T-cell (primary cell): Measurements from ENCODE around the gene RANBP2. TPM values are rescaled to one million over a fixed set of nuclear protein-coding genes. Genes with fewer than 3 reads are reported as not detected.
"Not testable (repeated sequence)": the region's sequence is repeated elsewhere in the genome, so short reads cannot be mapped to it uniquely, and the experiment has no call there.

Experiments used
- ATAC-seq, 4 experiments: fragments of 200-7000 bp in 3 of 4; fragments of 150-1000 bp in 1 of 4; cut with Tn5 transposase; replicated peaks in 1 of 4; 1 replicate in 3 of 4; 2 replicates in 1 of 4; pipeline ENCODE4 v1.10.0; 2021; ENCODE audit warnings: moderate library complexity in 3 of 4, mild to moderate bottlenecking in 2 of 4, moderate number of reproducible peaks in 1 of 4
- CTCF ChIA-PET, 2 donors: fragments of 300-600 bp; sonication (Branson Sonifier 250); formaldehyde crosslinking; loops; one replicate each; lab custom pipeline; 2022; ENCODE audit warnings: antibody characterized with exemption in 2 of 2; lab: Charles Lee
- POLR2A ChIA-PET, 2 donors: fragments of 300-600 bp; sonication (Branson Sonifier 250); formaldehyde crosslinking; loops; one replicate each; lab custom pipeline; 2022; ENCODE audit warnings: antibody characterized with exemption in 2 of 2; lab: Charles Lee
- DNase-seq, 35 experiments: peaks; one replicate each; pipeline versions ENCODE4 v3.0.0 to v3.0.0-alpha.2; 2013 to 2023
- H3K27ac ChIP-seq: one replicate; pipeline ENCODE4 v1.5.1; 2013; ENCODE audit warnings: low read length
- H3K27me3 ChIP-seq, 2 experiments: replicated peaks in 1 of 2; 1 replicate in 1 of 2; 2 replicates in 1 of 2; pipeline versions ENCODE4 v1.6.1 to v1.7.0; 2013; ENCODE audit warnings: low read length in 1 of 2, mixed read lengths in 1 of 2; ENCODE audit not compliant: control insufficient read depth in 2 of 2, insufficient read depth in 2 of 2; ENCODE audit errors: extremely low read depth in 1 of 2
- H3K36me3 ChIP-seq, 2 donors: 1 replicate in 1 of 2; 2 replicates in 1 of 2; pipeline versions ENCODE4 v1.6.1 to v1.7.0; 2013; ENCODE audit warnings: low read length in 1 of 2; ENCODE audit not compliant: control insufficient read depth in 2 of 2, insufficient read depth in 1 of 2; ENCODE audit errors: extremely low read depth in 1 of 2
- H3K4me1 ChIP-seq, 2 experiments: 1 replicate in 1 of 2; 2 replicates in 1 of 2; pipeline versions ENCODE4 v1.6.1 to v1.7.0; 2013; ENCODE audit warnings: low read length in 2 of 2, mixed read lengths in 1 of 2; ENCODE audit not compliant: insufficient read depth in 2 of 2, control insufficient read depth in 1 of 2; ENCODE audit errors: extremely low read depth in 1 of 2
- H3K4me3 ChIP-seq, 2 donors: 1 replicate in 1 of 2; 2 replicates in 1 of 2; pipeline versions ENCODE4 v1.5.1 to v1.7.0; 2013; ENCODE audit warnings: mild to moderate bottlenecking in 2 of 2, low read length in 1 of 2, moderate library complexity in 1 of 2; ENCODE audit not compliant: control insufficient read depth in 1 of 2; ENCODE audit errors: extremely low read depth in 1 of 2
- H3K9me3 ChIP-seq: 2 replicates; pipeline ENCODE4 v1.7.0; 2013
- H3K27ac Mint-ChIP-seq, 2 donors: one replicate each; pipeline ENCODE4 v1.8.0; 2020 to 2021; ENCODE audit warnings: mild to moderate bottlenecking in 2 of 2, mixed read lengths in 2 of 2
- H3K27me3 Mint-ChIP-seq, 2 donors: one replicate each; pipeline ENCODE4 v1.8.0; 2021 to 2022; ENCODE audit warnings: mixed read lengths in 2 of 2
- H3K36me3 Mint-ChIP-seq: one replicate; pipeline ENCODE4 v1.8.0; 2021; ENCODE audit warnings: mixed read lengths
- H3K4me1 Mint-ChIP-seq, 3 donors: one replicate each; pipeline ENCODE4 v1.8.0; 2020 to 2022; ENCODE audit warnings: mixed read lengths in 3 of 3, mild to moderate bottlenecking in 1 of 3
- H3K4me3 Mint-ChIP-seq, 3 donors: one replicate each; pipeline ENCODE4 v1.8.0; 2020 to 2022; ENCODE audit warnings: mild to moderate bottlenecking in 3 of 3, mixed read lengths in 3 of 3, moderate library complexity in 3 of 3
- H3K9me3 Mint-ChIP-seq, 3 donors: one replicate each; pipeline ENCODE4 v1.8.0; 2020 to 2022; ENCODE audit warnings: mixed read lengths in 3 of 3
- WGBS: methylation state at CpG from one replicate; pipeline ENCODE4 v1.1.5; 2013; ENCODE audit warnings: missing lambda C conversion rate; ENCODE audit not compliant: insufficient coverage; 5-methylcytosine and 5-hydroxymethylcytosine counted together
- total RNA-seq, 35 experiments: library from RNA in 6 of 35; stranded (reverse) in 6 of 35; fragments of 120-200 nt in 1 of 35; gene quantifications; one replicate each; pipeline versions ENCODE4 v1.2.1 to v1.2.4 and lab custom pipeline; 2013 to 2026

Gene RANBP2
- total RNA-seq, 5 donors from 2014 or later (not counting 1 experiment from before 2014, with no cell fraction given), result 65.8 to 131 (median 74.6) TPM

DNA sequence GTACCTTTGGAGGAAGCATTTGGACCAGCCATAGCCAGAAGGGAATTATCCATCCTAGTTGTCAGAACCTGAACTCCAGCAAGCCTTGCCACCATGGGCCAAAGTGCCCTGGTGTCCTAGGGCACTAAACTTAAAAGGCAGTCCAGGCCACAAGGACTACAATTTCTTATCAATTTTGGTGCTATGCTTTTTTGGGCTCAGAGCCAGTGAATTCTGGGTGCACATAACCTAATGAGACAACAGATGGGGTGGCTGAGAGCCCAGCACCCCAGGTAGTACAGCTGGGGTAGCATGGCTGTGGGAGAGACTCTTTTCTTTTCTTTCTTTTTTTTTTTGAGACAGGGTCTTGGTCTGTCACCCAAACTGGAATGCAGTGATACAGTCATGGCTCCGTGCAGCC lies 14.4 kb upstream of the RANBP2 start:
- Histone ChIP-seq H3K36me3 (no peaks in the 10 kb centered on the region), H3K4me3 (no peak overlapping the region), H3K9me3 (no peaks in the 10 kb centered on the region), H3K4me1 (no peaks in the 10 kb centered on the region), H3K27ac (no peak overlapping the region), H3K27me3 (peaks cover 0 to 4% of the 10 kb centered on the region in 2 experiments)
- ChIA-PET CTCF (no interaction called here), POLR2A (no interaction called here)
- H3K4me3 Mint-ChIP-seq, result no peak overlapping the region
- WGBS, result 67% methylated on average over 1 of the region's 1 CpG
- no peaks in the 10 kb centered on the region for H3K4me1 Mint-ChIP-seq
- ATAC-seq, result no peak
- peaks cover 0 to 3% of the 10 kb centered on the region in 2 donors for H3K27me3 Mint-ChIP-seq
- DNase-seq, result no peak
- peaks cover 0 to 11% (median 11%) of the 10 kb centered on the region in 3 donors for H3K9me3 Mint-ChIP-seq
- peaks cover 6% of the 10 kb centered on the region for H3K36me3 Mint-ChIP-seq
- no peak overlapping the region for H3K27ac Mint-ChIP-seq

GRCh38 chr2:108707300-108707699 lies 12.0 kb upstream of the RANBP2 start:
- ChIA-PET POLR2A (interaction anchor here in 1 of 2 donors (0.7 kb wide), 1 partner anchor 140 kb away, joined by 9 read pairs; no protein-coding TSS in a partner anchor), CTCF (interaction anchor here in 1 of 2 donors (0.7 kb wide), 1 partner anchor 23 kb away, joined by 4 read pairs; no protein-coding TSS in a partner anchor)
- Histone ChIP-seq H3K27ac (no peak overlapping the region), H3K4me3 (no peak overlapping the region), H3K36me3 (no peaks in the 10 kb centered on the region), H3K9me3 (no peaks in the 10 kb centered on the region), H3K4me1 (no peaks in the 10 kb centered on the region), H3K27me3 (peaks cover 0 to 4% of the 10 kb centered on the region in 2 experiments)
- DNase-seq (no peak), ATAC-seq (no peak)
- Mint-ChIP-seq H3K4me3 (no peak overlapping the region), H3K4me1 (no peaks in the 10 kb centered on the region), H3K9me3 (peaks cover 0 to 11% (median 11%) of the 10 kb centered on the region in 3 donors), H3K27ac (no peak overlapping the region), H3K27me3 (peaks cover 0 to 3% of the 10 kb centered on the region in 2 donors), H3K36me3 (peaks cover 6% of the 10 kb centered on the region)

DNA sequence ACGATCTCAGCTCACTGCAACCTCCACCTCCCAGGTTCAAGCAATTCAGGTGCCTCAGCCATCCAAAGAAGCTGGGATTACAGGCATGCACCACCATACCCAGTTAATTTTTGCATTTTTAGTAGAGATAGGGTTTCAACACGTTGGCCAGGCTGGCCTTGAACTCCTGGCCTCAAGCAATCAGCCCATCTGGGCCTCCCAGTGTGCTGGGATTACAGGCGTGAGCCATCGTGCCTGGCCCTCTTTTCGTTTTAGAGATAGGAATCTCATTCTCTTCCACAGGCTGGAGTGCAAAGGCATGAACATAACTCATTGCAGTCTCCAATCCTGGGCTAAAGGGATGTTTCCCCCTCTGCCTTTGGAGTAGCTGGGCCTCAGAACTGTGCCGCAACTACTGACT lies 2.3 kb upstream of the RANBP2 start:
- CTCF ChIA-PET, result not testable (repeated sequence)

GRCh38 chr2:108726048-108726447 lies 6.8 kb downstream of the RANBP2 start:
- no CpG with 5 or more reads among the region's 9 CpGs for WGBS
- H3K27me3 Mint-ChIP-seq, CTCF ChIA-PET, H3K9me3 ChIP-seq, H3K36me3 ChIP-seq, ATAC-seq, H3K4me3 ChIP-seq, H3K36me3 Mint-ChIP-seq, DNase-seq, H3K4me3 Mint-ChIP-seq, H3K27ac ChIP-seq, H3K9me3 Mint-ChIP-seq, POLR2A ChIA-PET, H3K27me3 ChIP-seq: not testable (repeated sequence)
- H3K4me1 Mint-ChIP-seq, result peaks cover 62 to 67% (median 63%) of the 10 kb centered on the region in 3 donors
- peaks cover 0 to 11% of the 10 kb centered on the region in 2 experiments for H3K4me1 ChIP-seq
- H3K27ac Mint-ChIP-seq, result peak overlapping the region in 1 of 2 donors; percentile 12

More for the DNA sequence above, 2.3 kb upstream of the RANBP2 start:
- H3K27ac ChIP-seq, ATAC-seq, H3K27ac Mint-ChIP-seq, H3K9me3 Mint-ChIP-seq, H3K36me3 ChIP-seq, H3K4me3 ChIP-seq, H3K4me3 Mint-ChIP-seq, H3K27me3 Mint-ChIP-seq, H3K9me3 ChIP-seq, H3K27me3 ChIP-seq, DNase-seq, H3K36me3 Mint-ChIP-seq: not testable (repeated sequence)
- peaks cover 3 to 15% of the 10 kb centered on the region in 2 experiments for H3K4me1 ChIP-seq
- 83% methylated on average over 4 of the region's 6 CpGs for WGBS
- POLR2A ChIA-PET, result interaction anchor here (0.6 to 0.7 kb wide), 2 partner anchors 63 to 150 kb away, joined by 3 to 4 read pairs; no protein-coding TSS in a partner anchor
- H3K4me1 Mint-ChIP-seq, result peaks cover 18 to 21% (median 19%) of the 10 kb centered on the region in 3 donors

GRCh38 chr2:108734656-108735055 lies 15.4 kb downstream of the RANBP2 start:
- ATAC-seq, DNase-seq, H3K4me3 ChIP-seq, H3K4me1 ChIP-seq, H3K9me3 Mint-ChIP-seq, H3K27me3 Mint-ChIP-seq, H3K9me3 ChIP-seq, H3K27ac ChIP-seq, H3K27me3 ChIP-seq, H3K4me3 Mint-ChIP-seq, POLR2A ChIA-PET, H3K4me1 Mint-ChIP-seq, CTCF ChIA-PET, H3K27ac Mint-ChIP-seq: not testable (repeated sequence)
- WGBS, result 100% methylated on average over 2 of the region's 6 CpGs
- peaks cover 24% of the 10 kb centered on the region for H3K36me3 Mint-ChIP-seq
- H3K36me3 ChIP-seq, result peaks cover 0 to 22% of the 10 kb centered on the region in 2 donors

DNA sequence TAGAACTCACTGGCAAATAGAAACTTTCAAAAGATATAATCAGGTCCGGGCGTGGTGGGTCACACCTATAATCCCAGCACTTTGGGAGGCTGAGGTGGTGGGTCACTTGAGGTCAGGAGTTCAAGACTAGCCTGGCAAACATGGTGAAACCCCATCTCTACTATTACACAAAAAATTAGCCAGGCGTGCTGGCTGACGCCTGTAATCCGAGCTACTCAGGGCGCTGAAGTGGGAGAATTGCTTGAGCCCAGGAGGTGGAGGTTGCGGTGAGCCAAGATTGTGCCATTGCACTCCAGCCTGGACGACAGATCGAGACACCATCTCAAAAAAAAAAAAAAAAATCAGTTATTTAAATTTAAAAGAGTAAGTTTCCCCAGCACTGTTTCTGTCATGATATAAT lies 38.7 kb downstream of the RANBP2 start:
- H3K4me3 ChIP-seq, ATAC-seq, H3K27me3 ChIP-seq, H3K27ac ChIP-seq, H3K4me3 Mint-ChIP-seq, CTCF ChIA-PET, DNase-seq, H3K4me1 ChIP-seq, H3K9me3 Mint-ChIP-seq, POLR2A ChIA-PET, H3K4me1 Mint-ChIP-seq, H3K9me3 ChIP-seq, H3K27ac Mint-ChIP-seq, H3K27me3 Mint-ChIP-seq: not testable (repeated sequence)
- peaks cover 37% of the 10 kb centered on the region for H3K36me3 Mint-ChIP-seq
- peaks cover 0 to 13% of the 10 kb centered on the region in 2 donors for H3K36me3 ChIP-seq
- WGBS, result no CpG with 5 or more reads among the region's 9 CpGs
